ENCODE data around the gene HEBP2.

The HEBP2 gene

DNA sequence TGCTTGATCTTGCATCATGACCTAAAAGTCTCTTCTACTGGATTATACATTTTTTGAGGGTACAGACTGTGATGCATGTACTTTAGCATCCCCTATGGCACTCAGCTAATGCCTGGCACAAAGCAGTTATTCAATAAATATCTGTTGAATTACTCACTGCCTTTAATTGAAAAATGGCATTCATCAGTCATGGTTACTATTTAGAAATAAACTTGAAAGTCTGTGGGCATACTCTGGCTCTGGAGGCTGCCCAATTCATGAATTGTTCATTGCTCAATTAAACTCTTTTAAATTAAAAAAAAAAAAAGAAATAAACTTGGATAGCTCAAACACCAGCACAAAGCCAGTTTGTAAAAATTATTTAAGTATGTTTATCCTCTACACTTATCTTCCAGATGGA, 40.0 kb downstream of the HEBP2 start:
- H3K79me2 ChIP-seq (ENCODE audit: insufficient read depth, low read length): no peaks in the 10 kb centered on the region
- H3K4me2 ChIP-seq (ENCODE audit: insufficient read depth, low read length): no peak overlapping the region
- no peaks in the 10 kb centered on the region for H3K4me1 ChIP-seq (ENCODE audit: insufficient read depth, low read length)
- TF ChIP-seq EZH2 (IDR thresholded peaks at IDR 0.05; ENCODE audit: borderline replicate concordance, low read depth, low read length, severe bottlenecking) (no peak), CTCF (IDR thresholded peaks at IDR 0.05; ENCODE audit: borderline replicate concordance, extremely low read depth, low read length, poor library complexity, severe bottlenecking) (no peak)
- no peak overlapping the region for H3K27ac ChIP-seq (ENCODE audit: low read length)
- H3K9ac ChIP-seq (ENCODE audit: low read depth, low read length): no peak overlapping the region
- H2AFZ ChIP-seq (ENCODE audit: low read depth, low read length): no peak overlapping the region
- no peaks in the 10 kb centered on the region for H3K27me3 ChIP-seq (ENCODE audit: insufficient read depth, low read length, poor library complexity)
- DNase-seq (no peak), ATAC-seq (ENCODE audit: insufficient read depth, low read depth) (no peak)
- H3K4me3 ChIP-seq (ENCODE audit: low read depth in 1 of 2, low read length in 2 of 2): no peak overlapping the region
- no peaks in the 10 kb centered on the region for H4K20me1 ChIP-seq (ENCODE audit: insufficient read depth, low read length)
- no peaks in the 10 kb centered on the region for H3K36me3 ChIP-seq (ENCODE audit: insufficient read depth, low read length)
- no peaks in the 10 kb centered on the region for H3K9me3 ChIP-seq (ENCODE audit: insufficient read depth, low read length, severe bottlenecking)

GRCh38 chr6:138446821-138447220, 42.8 kb downstream of the HEBP2 start:
- Histone ChIP-seq H3K27me3 (ENCODE audit: insufficient read depth, low read length, poor library complexity) (no peaks in the 10 kb centered on the region), H3K9me3 (ENCODE audit: insufficient read depth, low read length, severe bottlenecking) (no peaks in the 10 kb centered on the region), H3K4me1 (ENCODE audit: insufficient read depth, low read length) (no peaks in the 10 kb centered on the region), H3K9ac (ENCODE audit: low read depth, low read length) (no peak overlapping the region), H3K4me2 (ENCODE audit: insufficient read depth, low read length) (no peak overlapping the region), H3K4me3 (ENCODE audit: low read depth in 1 of 2, low read length in 2 of 2) (no peak overlapping the region), H3K36me3 (ENCODE audit: insufficient read depth, low read length) (no peaks in the 10 kb centered on the region), H4K20me1 (ENCODE audit: insufficient read depth, low read length) (no peaks in the 10 kb centered on the region), H3K27ac (ENCODE audit: low read length) (no peak overlapping the region), H3K79me2 (ENCODE audit: insufficient read depth, low read length) (no peaks in the 10 kb centered on the region), H2AFZ (ENCODE audit: low read depth, low read length) (no peak overlapping the region)
- ATAC-seq (ENCODE audit: insufficient read depth, low read depth): no peak
- TF ChIP-seq EZH2 (IDR thresholded peaks at IDR 0.05; ENCODE audit: borderline replicate concordance, low read depth, low read length, severe bottlenecking) (no peak), CTCF (IDR thresholded peaks at IDR 0.05; ENCODE audit: borderline replicate concordance, extremely low read depth, low read length, poor library complexity, severe bottlenecking) (no peak)
- no peak for DNase-seq

- no peak overlapping the region for H3K9ac ChIP-seq (ENCODE audit: low read depth, low read length)
- H4K20me1 ChIP-seq (ENCODE audit: insufficient read depth, low read length): no peaks in the 10 kb centered on the region
- no peaks in the 10 kb centered on the region for H3K27me3 ChIP-seq (ENCODE audit: insufficient read depth, low read length, poor library complexity)
- H3K4me1 ChIP-seq (ENCODE audit: insufficient read depth, low read length): no peaks in the 10 kb centered on the region
- H3K9me3 ChIP-seq (ENCODE audit: insufficient read depth, low read length, severe bottlenecking): no peaks in the 10 kb centered on the region
- no peak overlapping the region for H3K27ac ChIP-seq (ENCODE audit: low read length)
- DNase-seq (no peak), ATAC-seq (ENCODE audit: insufficient read depth, low read depth) (no peak)
- H3K79me2 ChIP-seq (ENCODE audit: insufficient read depth, low read length): no peaks in the 10 kb centered on the region
- TF ChIP-seq EZH2 (IDR thresholded peaks at IDR 0.05; ENCODE audit: borderline replicate concordance, low read depth, low read length, severe bottlenecking): no peak
- TF ChIP-seq CTCF (IDR thresholded peaks at IDR 0.05; ENCODE audit: borderline replicate concordance, extremely low read depth, low read length, poor library complexity, severe bottlenecking): no peak
- H2AFZ ChIP-seq (ENCODE audit: low read depth, low read length): no peak overlapping the region
- no peaks in the 10 kb centered on the region for H3K36me3 ChIP-seq (ENCODE audit: insufficient read depth, low read length)
- no peak overlapping the region for H3K4me3 ChIP-seq (ENCODE audit: low read depth in 1 of 2, low read length in 2 of 2)
- H3K4me2 ChIP-seq (ENCODE audit: insufficient read depth, low read length): no peak overlapping the region
These were observed 46.4 kb downstream of the HEBP2 start for GRCh38 chr6:138450445-138450844.

GRCh38 chr6:138451043-138451442, 47.0 kb downstream of the HEBP2 start:
- Histone ChIP-seq H4K20me1 (ENCODE audit: insufficient read depth, low read length) (no peaks in the 10 kb centered on the region), H3K9ac (ENCODE audit: low read depth, low read length) (no peak overlapping the region), H3K4me1 (ENCODE audit: insufficient read depth, low read length) (no peaks in the 10 kb centered on the region), H3K4me3 (ENCODE audit: low read depth in 1 of 2, low read length in 2 of 2) (no peak overlapping the region), H3K36me3 (ENCODE audit: insufficient read depth, low read length) (no peaks in the 10 kb centered on the region), H3K27ac (ENCODE audit: low read length) (no peak overlapping the region), H3K79me2 (ENCODE audit: insufficient read depth, low read length) (no peaks in the 10 kb centered on the region), H3K4me2 (ENCODE audit: insufficient read depth, low read length) (no peak overlapping the region), H3K27me3 (ENCODE audit: insufficient read depth, low read length, poor library complexity) (no peaks in the 10 kb centered on the region), H3K9me3 (ENCODE audit: insufficient read depth, low read length, severe bottlenecking) (no peaks in the 10 kb centered on the region), H2AFZ (ENCODE audit: low read depth, low read length) (no peak overlapping the region)
- ATAC-seq (ENCODE audit: insufficient read depth, low read depth) (no peak), DNase-seq (no peak)
- TF ChIP-seq EZH2 (IDR thresholded peaks at IDR 0.05; ENCODE audit: borderline replicate concordance, low read depth, low read length, severe bottlenecking) (no peak), CTCF (IDR thresholded peaks at IDR 0.05; ENCODE audit: borderline replicate concordance, extremely low read depth, low read length, poor library complexity, severe bottlenecking) (no peak)

Measured in DND-41 (cell line).